GM23338 (cell line): Measurements from ENCODE around the gene MICAL1.

Experiments
- CTCF ChIP-seq, 2 experiments: fragments of 200-600 bp in 1 of 2; sonication (generic) in 1 of 2; conservative IDR thresholded peaks; 2 replicates each; pipeline versions ENCODE4 v1.5.1 to v1.6.1; 2016 to 2017; ENCODE audit warnings: antibody characterized with exemption in 2 of 2, low read depth in 2 of 2, mild to moderate bottlenecking in 2 of 2, moderate library complexity in 1 of 2
- EZH2 ChIP-seq: fragments of 200-600 bp; sonication (generic); IDR thresholded peaks from one replicate; pipeline ENCODE4 v1.8.0; 2017; ENCODE audit warnings: antibody characterized with exemption, mild to moderate bottlenecking, low read depth; ENCODE audit not compliant: unreplicated experiment
- EZH2phosphoT487 ChIP-seq: fragments of 200-600 bp; sonication (generic); IDR thresholded peaks from one replicate; pipeline ENCODE4 v1.8.1; 2018; ENCODE audit warnings: antibody characterized with exemption; ENCODE audit not compliant: unreplicated experiment
- POLR2AphosphoS5 ChIP-seq: IDR thresholded peaks from 2 replicates; pipeline ENCODE4 v1.6.1; 2016; ENCODE audit warnings: antibody characterized with exemption, low read depth

- TF ChIP-seq CTCF (conservative IDR thresholded peaks at IDR 0.05; ENCODE audit: low read depth in 2 of 2) (no peak), POLR2AphosphoS5 (no peak), EZH2 (no peak), EZH2phosphoT487 (no peak)
Observed at GRCh38 chr6:109477184-109477583, 21.6 kb upstream of the MICAL1 start.
